ENCODE results near the gene MCF2L.

The MCF2L gene

GRCh38 chr13:112979406-112979902 lies 10.4 kb downstream of the MCF2L start:
- DNase-seq (ENCODE audit: low spot score) = no peak

- DNase-seq (ENCODE audit: low spot score) = no peak
Measured at GRCh38 chr13:112980434-112980833, 11.4 kb downstream of the MCF2L start.

- DNase-seq (ENCODE audit: low spot score) = no peak
Measured at GRCh38 chr13:112981451-112981850, 12.4 kb downstream of the MCF2L start.

GRCh38 chr13:112982281-112983041 lies 13.4 kb downstream of the MCF2L start:
- DNase-seq (ENCODE audit: low spot score) = no peak

- no peak for DNase-seq (ENCODE audit: low spot score)
Measured at GRCh38 chr13:112983042-112983305, 14.0 kb downstream of the MCF2L start.

- DNase-seq (ENCODE audit: low spot score) = no peak
Measured at GRCh38 chr13:112983428-112984196, 14.6 kb downstream of the MCF2L start.

GRCh38 chr13:112984501-112984900 lies 15.5 kb downstream of the MCF2L start:
- DNase-seq (ENCODE audit: low spot score) = no peak

GRCh38 chr13:112984954-112985802 lies 16.2 kb downstream of the MCF2L start:
- peak; percentile 78 for DNase-seq (ENCODE audit: low spot score)

- no peak for DNase-seq (ENCODE audit: low spot score)
Measured at GRCh38 chr13:112985803-112986408, 16.9 kb downstream of the MCF2L start.

GRCh38 chr13:112986470-112986869 lies 17.5 kb downstream of the MCF2L start:
- DNase-seq (ENCODE audit: low spot score) = no peak

GRCh38 chr13:112986946-112987681 lies 18.1 kb downstream of the MCF2L start:
- no peak for DNase-seq (ENCODE audit: low spot score)

- no peak for DNase-seq (ENCODE audit: low spot score)
Measured at GRCh38 chr13:112987682-112988024, 18.6 kb downstream of the MCF2L start.

- peak; percentile 93 for DNase-seq (ENCODE audit: low spot score)
Measured at GRCh38 chr13:112990783-112991182, 21.8 kb downstream of the MCF2L start.

GRCh38 chr13:112991609-112992008 lies 22.6 kb downstream of the MCF2L start:
- peak; percentile 42 for DNase-seq (ENCODE audit: low spot score)

GRCh38 chr13:112992931-112993680 lies 24.1 kb downstream of the MCF2L start:
- DNase-seq (ENCODE audit: low spot score) = no peak

GRCh38 chr13:112994084-112994780 lies 25.2 kb downstream of the MCF2L start:
- DNase-seq (ENCODE audit: low spot score) = peak; percentile 71

- no peak for DNase-seq (ENCODE audit: low spot score)
Measured at GRCh38 chr13:112994781-112995355, 25.9 kb downstream of the MCF2L start.

- peak; percentile 93 for DNase-seq (ENCODE audit: low spot score)
Measured at GRCh38 chr13:112995395-112996191, 26.6 kb downstream of the MCF2L start.

- DNase-seq (ENCODE audit: low spot score) = no peak
Measured at GRCh38 chr13:112996671-112997091, 27.7 kb downstream of the MCF2L start.
